ENCODE data around the gene MSANTD1. TPM values are rescaled to one million over a fixed set of nuclear protein-coding genes. Genes with fewer than 3 reads are reported as not detected.

Gene MSANTD1
- polyA plus RNA-seq, 1 of the 3 experiments (the other 2 are of a cell fraction): 0.15 TPM

DNA sequence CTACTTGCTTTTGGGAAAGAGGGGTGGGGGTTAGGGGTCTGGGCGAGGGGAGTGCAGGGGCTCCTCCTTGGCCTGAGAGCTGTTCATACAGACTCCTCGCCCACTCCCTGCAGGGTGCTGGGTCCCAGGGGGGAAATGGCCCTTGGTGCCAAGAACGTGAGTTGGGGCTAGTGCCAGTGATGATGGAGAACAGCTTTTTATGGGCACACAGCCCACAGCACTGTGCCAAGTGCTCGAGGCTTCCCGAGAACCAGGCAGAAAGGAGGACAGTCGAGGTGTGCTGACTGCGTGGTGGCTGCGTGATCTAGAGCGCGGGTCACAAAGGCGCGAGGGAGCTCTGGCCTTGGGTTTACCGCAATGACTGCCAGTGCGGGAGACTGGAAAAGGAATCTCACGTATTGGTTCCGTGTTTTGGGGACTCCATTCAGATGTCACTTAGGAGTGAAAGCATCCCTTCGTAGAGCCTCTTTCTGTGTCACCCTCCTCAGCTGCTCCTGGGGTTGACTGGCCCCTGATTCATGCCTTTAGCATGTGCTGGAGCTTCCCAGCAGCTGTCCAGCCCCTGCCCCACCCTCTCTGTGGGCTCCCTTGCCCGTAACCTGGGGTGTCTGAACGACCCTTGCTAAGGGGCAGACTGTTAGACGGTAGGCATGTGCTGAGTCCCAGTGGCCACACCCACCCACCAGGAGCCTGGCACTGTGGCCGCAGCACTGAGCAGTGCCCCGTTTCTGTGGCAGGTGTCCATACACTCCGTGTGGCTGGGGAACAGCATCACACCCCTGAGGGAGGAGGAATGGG lies 20.9 kb upstream of the MSANTD1 start:
- no peak overlapping the region for H3K9ac ChIP-seq
- no peak overlapping the region for H3K4me3 ChIP-seq (ENCODE audit: low read depth in 2 of 2, low read length in 1 of 2)
- no peaks in the 10 kb centered on the region for H3K9me2 ChIP-seq
- peaks cover 20 to 65% of the 10 kb centered on the region in 2 experiments for H3K36me3 ChIP-seq (replicated peaks in 1 of 2; ENCODE audit: control insufficient read depth in 1 of 2, insufficient read depth in 2 of 2, low read length in 1 of 2)
- peaks cover 0 to 6% of the 10 kb centered on the region in 2 experiments; a peak in 2 of 4 replicates for H3K4me1 ChIP-seq (ENCODE audit: control insufficient read depth in 1 of 2, insufficient read depth in 2 of 2, low read depth in 1 of 2, low read length in 1 of 2)
- whole genome bisulfite sequencing (ENCODE audit: low lambda C conversion rate): 97% methylated on average over 15 of the region's 23 CpGs
- CTCF ChIA-PET: no interaction called here
- no peaks in the 10 kb centered on the region for H4K20me1 ChIP-seq (ENCODE audit: insufficient read depth)
- DNase-seq: no peak
- no peaks in the 10 kb centered on the region for H3K79me2 ChIP-seq (ENCODE audit: insufficient read depth)
- no peak overlapping the region for H2AFZ ChIP-seq (ENCODE audit: low read depth)
- POLR2A ChIA-PET: no interaction called here
- H3K4me2 ChIP-seq: no peak overlapping the region
- TF ChIP-seq RAD21 (IDR thresholded peaks at IDR 0.05; ENCODE audit: low read length): no peak
- TF ChIP-seq, protein P1, sequence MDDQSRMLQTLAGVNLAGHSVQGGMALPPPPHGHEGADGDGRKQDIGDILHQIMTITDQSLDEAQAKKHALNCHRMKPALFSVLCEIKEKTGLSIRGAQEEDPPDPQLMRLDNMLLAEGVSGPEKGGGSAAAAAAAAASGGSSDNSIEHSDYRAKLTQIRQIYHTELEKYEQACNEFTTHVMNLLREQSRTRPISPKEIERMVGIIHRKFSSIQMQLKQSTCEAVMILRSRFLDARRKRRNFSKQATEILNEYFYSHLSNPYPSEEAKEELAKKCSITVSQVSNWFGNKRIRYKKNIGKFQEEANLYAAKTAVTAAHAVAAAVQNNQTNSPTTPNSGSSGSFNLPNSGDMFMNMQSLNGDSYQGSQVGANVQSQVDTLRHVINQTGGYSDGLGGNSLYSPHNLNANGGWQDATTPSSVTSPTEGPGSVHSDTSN (IDR thresholded peaks at IDR 0.05): no peak
- TF ChIP-seq, protein P2, sequence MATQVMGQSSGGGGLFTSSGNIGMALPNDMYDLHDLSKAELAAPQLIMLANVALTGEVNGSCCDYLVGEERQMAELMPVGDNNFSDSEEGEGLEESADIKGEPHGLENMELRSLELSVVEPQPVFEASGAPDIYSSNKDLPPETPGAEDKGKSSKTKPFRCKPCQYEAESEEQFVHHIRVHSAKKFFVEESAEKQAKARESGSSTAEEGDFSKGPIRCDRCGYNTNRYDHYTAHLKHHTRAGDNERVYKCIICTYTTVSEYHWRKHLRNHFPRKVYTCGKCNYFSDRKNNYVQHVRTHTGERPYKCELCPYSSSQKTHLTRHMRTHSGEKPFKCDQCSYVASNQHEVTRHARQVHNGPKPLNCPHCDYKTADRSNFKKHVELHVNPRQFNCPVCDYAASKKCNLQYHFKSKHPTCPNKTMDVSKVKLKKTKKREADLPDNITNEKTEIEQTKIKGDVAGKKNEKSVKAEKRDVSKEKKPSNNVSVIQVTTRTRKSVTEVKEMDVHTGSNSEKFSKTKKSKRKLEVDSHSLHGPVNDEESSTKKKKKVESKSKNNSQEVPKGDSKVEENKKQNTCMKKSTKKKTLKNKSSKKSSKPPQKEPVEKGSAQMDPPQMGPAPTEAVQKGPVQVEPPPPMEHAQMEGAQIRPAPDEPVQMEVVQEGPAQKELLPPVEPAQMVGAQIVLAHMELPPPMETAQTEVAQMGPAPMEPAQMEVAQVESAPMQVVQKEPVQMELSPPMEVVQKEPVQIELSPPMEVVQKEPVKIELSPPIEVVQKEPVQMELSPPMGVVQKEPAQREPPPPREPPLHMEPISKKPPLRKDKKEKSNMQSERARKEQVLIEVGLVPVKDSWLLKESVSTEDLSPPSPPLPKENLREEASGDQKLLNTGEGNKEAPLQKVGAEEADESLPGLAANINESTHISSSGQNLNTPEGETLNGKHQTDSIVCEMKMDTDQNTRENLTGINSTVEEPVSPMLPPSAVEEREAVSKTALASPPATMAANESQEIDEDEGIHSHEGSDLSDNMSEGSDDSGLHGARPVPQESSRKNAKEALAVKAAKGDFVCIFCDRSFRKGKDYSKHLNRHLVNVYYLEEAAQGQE (IDR thresholded peaks at IDR 0.05; ENCODE audit: low read depth, low read length): no peak
- TF ChIP-seq, protein P3, sequence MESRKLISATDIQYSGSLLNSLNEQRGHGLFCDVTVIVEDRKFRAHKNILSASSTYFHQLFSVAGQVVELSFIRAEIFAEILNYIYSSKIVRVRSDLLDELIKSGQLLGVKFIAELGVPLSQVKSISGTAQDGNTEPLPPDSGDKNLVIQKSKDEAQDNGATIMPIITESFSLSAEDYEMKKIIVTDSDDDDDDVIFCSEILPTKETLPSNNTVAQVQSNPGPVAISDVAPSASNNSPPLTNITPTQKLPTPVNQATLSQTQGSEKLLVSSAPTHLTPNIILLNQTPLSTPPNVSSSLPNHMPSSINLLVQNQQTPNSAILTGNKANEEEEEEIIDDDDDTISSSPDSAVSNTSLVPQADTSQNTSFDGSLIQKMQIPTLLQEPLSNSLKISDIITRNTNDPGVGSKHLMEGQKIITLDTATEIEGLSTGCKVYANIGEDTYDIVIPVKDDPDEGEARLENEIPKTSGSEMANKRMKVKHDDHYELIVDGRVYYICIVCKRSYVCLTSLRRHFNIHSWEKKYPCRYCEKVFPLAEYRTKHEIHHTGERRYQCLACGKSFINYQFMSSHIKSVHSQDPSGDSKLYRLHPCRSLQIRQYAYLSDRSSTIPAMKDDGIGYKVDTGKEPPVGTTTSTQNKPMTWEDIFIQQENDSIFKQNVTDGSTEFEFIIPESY (IDR thresholded peaks at IDR 0.05; ENCODE audit: borderline replicate concordance, low read depth): no peak
- TF ChIP-seq MEF2A (IDR thresholded peaks at IDR 0.05; ENCODE audit: borderline replicate concordance, low read depth): no peak
- no peaks in the 10 kb centered on the region for H3F3A ChIP-seq (replicated peaks; ENCODE audit: insufficient read depth)
- no peaks in the 10 kb centered on the region for H3K27me3 ChIP-seq (ENCODE audit: insufficient read depth)
- H3K9me3 ChIP-seq: no peaks in the 10 kb centered on the region
- no peak overlapping the region for H3K27ac ChIP-seq (ENCODE audit: low read depth in 2 of 2, low read length in 1 of 2)

DNA sequence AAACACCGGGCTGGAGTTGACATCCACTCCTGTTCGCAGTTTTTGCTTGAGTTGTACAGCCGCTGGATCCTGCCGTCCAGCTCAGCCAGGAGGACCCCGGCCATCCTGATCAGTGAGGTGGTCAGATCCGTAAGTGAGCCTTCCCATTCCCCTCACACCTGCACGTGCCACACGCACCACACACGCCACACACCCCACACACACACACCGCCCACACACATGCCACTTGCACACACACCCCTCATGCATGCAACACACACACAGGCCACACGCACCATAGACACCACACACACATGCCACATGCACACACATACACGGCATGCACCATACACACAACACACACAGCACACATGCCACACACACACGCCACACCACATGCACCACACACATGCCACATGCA lies 20.1 kb upstream of the MSANTD1 start:
- H3K4me2 ChIP-seq: no peak overlapping the region
- H3K4me3 ChIP-seq (ENCODE audit: low read depth in 2 of 2, low read length in 1 of 2): no peak overlapping the region
- H3K9me3 ChIP-seq: no peaks in the 10 kb centered on the region
- H2AFZ ChIP-seq (ENCODE audit: low read depth): no peak overlapping the region
- H3K27ac ChIP-seq (ENCODE audit: low read depth in 2 of 2, low read length in 1 of 2): no peak overlapping the region
- no peak overlapping the region for H3K9ac ChIP-seq
- peaks cover 0 to 11% of the 10 kb centered on the region in 2 experiments; a peak in 2 of 4 replicates for H3K4me1 ChIP-seq (ENCODE audit: control insufficient read depth in 1 of 2, insufficient read depth in 2 of 2, low read depth in 1 of 2, low read length in 1 of 2)
- no peak for TF ChIP-seq FOSL2 (IDR thresholded peaks at IDR 0.05; ENCODE audit: borderline replicate concordance, low read depth)
- no peak for TF ChIP-seq MEF2A (IDR thresholded peaks at IDR 0.05; ENCODE audit: borderline replicate concordance, low read depth)
- TF ChIP-seq, protein P3 (IDR thresholded peaks at IDR 0.05; ENCODE audit: borderline replicate concordance, low read depth): no peak
- no peak for TF ChIP-seq FOXJ3 (CRISPR knock-in tag; IDR thresholded peaks at IDR 0.05)
- no peak for TF ChIP-seq FOXM1 (IDR thresholded peaks at IDR 0.05; ENCODE audit: low read depth)
- TF ChIP-seq, protein P1 (IDR thresholded peaks at IDR 0.05): no peak
- no peak for TF ChIP-seq MXI1 (IDR thresholded peaks at IDR 0.05; ENCODE audit: low read depth, low read length)
- no peak for TF ChIP-seq RCOR1 (IDR thresholded peaks at IDR 0.05; ENCODE audit: low read length)
- TF ChIP-seq TAF1 (IDR thresholded peaks at IDR 0.05; ENCODE audit: borderline replicate concordance, low read depth, low read length): no peak
- 93% methylated on average over 13 of the region's 13 CpGs for WGBS (ENCODE audit: low lambda C conversion rate)
- no peak for DNase-seq
- H3K79me2 ChIP-seq (ENCODE audit: insufficient read depth): no peaks in the 10 kb centered on the region
- H3F3A ChIP-seq (replicated peaks; ENCODE audit: insufficient read depth): no peaks in the 10 kb centered on the region
- POLR2A ChIA-PET: no interaction called here
- no peaks in the 10 kb centered on the region for H3K9me2 ChIP-seq
- H4K20me1 ChIP-seq (ENCODE audit: insufficient read depth): no peaks in the 10 kb centered on the region
- peaks cover 21 to 62% of the 10 kb centered on the region in 2 experiments for H3K36me3 ChIP-seq (replicated peaks in 1 of 2; ENCODE audit: control insufficient read depth in 1 of 2, insufficient read depth in 2 of 2, low read length in 1 of 2)
- CTCF ChIA-PET: no interaction called here
- H3K27me3 ChIP-seq (ENCODE audit: insufficient read depth): no peaks in the 10 kb centered on the region
